Tibial nerve (tissue), 3 donors: Measurements from ENCODE around the gene RBCK1.

Experiments used
- CTCF ChIP-seq, 5 experiments: fragments of 200-600 bp in 3 of 5; fragments of 450-650 bp in 2 of 5; sonication (generic) in 3 of 5; IDR thresholded peaks; one replicate each; pipeline ENCODE4 v1.5.1; 2016 to 2019; ENCODE audit warnings: antibody characterized with exemption in 5 of 5, mild to moderate bottlenecking in 3 of 5, moderate library complexity in 2 of 5
- POLR2A ChIP-seq, 2 donors: fragments of 450-650 bp; IDR thresholded peaks; one replicate each; pipeline ENCODE4 v1.6.1; 2017; ENCODE audit warnings: antibody characterized with exemption in 2 of 2, mild to moderate bottlenecking in 2 of 2, moderate library complexity in 2 of 2

- TF ChIP-seq CTCF (IDR thresholded peaks at IDR 0.05) (no peak), POLR2A (IDR thresholded peaks at IDR 0.05) (no peak)
Observed at GRCh38 chr20:432677-433299, 24.7 kb downstream of the RBCK1 start.
